H1 (cell line): ENCODE data around the gene CDC42BPB.

Experiments used
- CTCF ChIP-seq, 3 experiments: IDR thresholded peaks; 1 replicate in 2 of 3; 2 replicates in 1 of 3; pipeline versions ENCODE4 v1.5.1 to v1.6.1; 2011; ENCODE audit warnings: low read length in 3 of 3, mild to moderate bottlenecking in 3 of 3, inconsistent platforms in 2 of 3, low read depth in 1 of 3, moderate library complexity in 1 of 3; ENCODE audit not compliant: insufficient read depth in 1 of 3; ENCODE audit errors: control extremely low read depth in 1 of 3
- GTF2F1 ChIP-seq: IDR thresholded peaks from 2 replicates; pipeline ENCODE4 v1.6.1; 2012; ENCODE audit warnings: low read depth, low read length, improper control_type of control experiment, borderline replicate concordance
- POLR2AphosphoS5 ChIP-seq: IDR thresholded peaks from 2 replicates; pipeline ENCODE4 v1.6.1; 2011; ENCODE audit warnings: low read depth, low read length
- RFX5 ChIP-seq: IDR thresholded peaks from 2 replicates; pipeline ENCODE4 v1.6.1; 2011; ENCODE audit warnings: low read depth, low read length, improper control_type of control experiment, borderline replicate concordance
- SIX5 ChIP-seq: IDR thresholded peaks from 2 replicates; pipeline ENCODE4 v1.6.1; 2011; ENCODE audit warnings: mild to moderate bottlenecking, low read depth, low read length
- SP2 ChIP-seq: IDR thresholded peaks from 2 replicates; pipeline ENCODE4 v1.6.1; 2012; ENCODE audit warnings: mild to moderate bottlenecking, low read length, inconsistent platforms
- USF2 ChIP-seq: IDR thresholded peaks from 2 replicates; pipeline ENCODE4 v1.6.1; 2011; ENCODE audit warnings: low read length, improper control_type of control experiment

- TF ChIP-seq RFX5 (no peak), SP2 (no peak), USF2 (no peak), SIX5 (no peak), GTF2F1 (no peak), POLR2AphosphoS5 (no peak), CTCF (IDR thresholded peaks at IDR 0.05; ENCODE audit: control extremely low read depth in 1 of 3, insufficient read depth in 1 of 3, low read depth in 1 of 3, low read length in 3 of 3) (no peak)
Measured at GRCh38 chr14:103027451-103027850, 29.9 kb downstream of the CDC42BPB start.
